HG02852 (cell line): ENCODE results near the gene MGMT.

Experiments used
- ATAC-seq: cut with Tn5 transposase; IDR thresholded peaks from one replicate; pipeline ENCODE4 v1.9.1; 2021; ENCODE audit warnings: mild to moderate bottlenecking, moderate library complexity; ENCODE audit not compliant: unreplicated experiment

The MGMT gene

GRCh38 chr10:129450391-129450790, 16.6 kb upstream of the MGMT start:
- ATAC-seq, result no peak

DNA sequence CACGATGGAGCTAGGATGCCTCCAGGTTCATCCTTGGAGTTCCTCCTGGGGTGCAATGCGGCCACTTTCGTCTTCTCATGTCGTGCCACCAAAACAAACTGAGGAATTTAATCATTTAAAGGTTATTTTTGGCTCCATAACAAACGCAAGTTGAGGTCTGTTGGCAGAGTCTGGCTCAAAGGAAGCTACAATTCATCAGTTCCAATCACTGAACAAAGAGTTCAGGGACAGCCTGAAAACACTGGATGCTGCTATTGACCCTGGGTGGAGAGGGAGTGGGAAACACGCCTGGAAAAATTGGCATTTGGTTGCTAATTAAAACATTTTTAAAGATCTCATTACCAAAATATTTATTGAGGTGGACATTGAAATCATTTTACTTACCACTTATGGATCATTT, 11.4 kb upstream of the MGMT start:
- ATAC-seq, result no peak

DNA sequence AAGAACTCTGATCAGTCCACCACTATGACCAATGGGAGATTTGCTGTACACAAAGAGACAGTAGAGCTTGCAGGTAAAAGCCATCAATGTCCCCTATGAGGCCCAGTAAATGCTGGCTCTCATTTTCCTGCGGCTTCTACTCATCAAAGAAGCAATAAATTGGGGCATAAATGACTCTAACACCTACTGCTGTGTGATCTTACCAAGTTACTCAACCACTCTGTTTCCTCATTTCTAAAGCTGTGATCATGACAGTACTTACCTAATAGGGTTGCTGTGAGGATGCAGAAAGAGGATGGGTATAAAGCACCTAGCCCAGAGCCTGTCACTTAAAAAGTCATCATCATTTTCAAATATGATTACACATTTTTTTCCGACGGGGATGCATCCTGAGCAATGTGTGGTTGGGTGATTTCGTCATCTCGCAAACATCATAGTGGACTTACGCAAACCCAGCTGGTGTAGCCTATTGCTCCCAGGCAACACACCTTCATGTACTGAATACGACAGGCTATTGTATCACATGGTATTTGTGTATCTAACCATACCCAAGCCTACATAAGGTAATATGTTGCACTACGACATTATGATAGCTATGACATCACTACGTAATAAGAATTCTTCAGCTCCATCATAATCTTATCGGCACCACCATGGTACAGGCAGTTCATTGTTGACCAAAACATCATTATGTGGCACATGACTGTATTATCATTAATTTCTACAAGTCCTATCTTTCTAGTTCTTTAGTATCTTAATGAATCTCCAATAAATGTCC, 7.1 kb upstream of the MGMT start:
- no peak for ATAC-seq

DNA sequence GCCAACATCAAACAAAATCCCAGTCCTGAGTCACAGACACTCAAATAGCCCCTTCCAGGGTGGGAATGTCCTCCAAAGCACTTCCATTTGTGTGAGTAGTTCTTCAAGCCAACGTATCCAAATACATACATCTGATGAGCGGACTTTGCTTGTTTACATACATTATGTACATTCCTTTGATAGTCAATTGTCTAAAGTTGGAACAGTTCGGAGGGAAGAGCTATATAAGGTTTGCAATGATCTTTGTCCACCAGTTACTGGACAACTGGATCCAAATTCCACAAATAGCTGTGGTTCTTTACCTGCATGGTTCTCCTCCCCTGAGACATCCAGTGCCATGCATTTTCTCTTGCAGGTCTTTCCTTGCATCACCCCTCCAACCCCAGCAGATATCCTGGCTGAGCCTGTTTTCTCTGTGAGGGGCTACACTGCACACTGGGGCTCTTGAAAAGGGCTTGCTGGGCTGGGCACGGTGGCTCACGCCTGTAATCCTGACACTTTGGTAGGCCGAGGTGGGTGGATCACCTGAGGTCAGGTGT, 4.7 kb upstream of the MGMT start:
- ATAC-seq, result no peak

DNA sequence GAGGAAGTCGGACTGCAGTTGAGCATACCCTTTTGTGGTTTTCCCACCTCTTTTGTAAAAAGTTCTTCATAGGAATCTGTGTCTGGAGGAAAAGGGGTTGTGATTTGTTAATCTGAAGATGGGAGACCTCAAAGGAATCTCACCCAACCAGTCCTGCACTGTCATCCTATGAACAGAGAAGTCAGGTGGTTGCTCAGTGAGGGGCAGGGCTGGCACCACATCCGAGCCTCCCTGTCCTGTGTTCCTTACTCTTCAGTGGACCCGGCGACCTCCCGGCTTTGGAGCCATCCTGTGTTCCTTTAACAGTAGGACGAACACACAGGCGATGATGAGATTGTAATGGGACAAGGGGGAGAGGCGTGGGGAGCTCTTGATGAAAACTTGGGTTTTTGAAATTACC, 2.8 kb upstream of the MGMT start:
- no peak for ATAC-seq

DNA sequence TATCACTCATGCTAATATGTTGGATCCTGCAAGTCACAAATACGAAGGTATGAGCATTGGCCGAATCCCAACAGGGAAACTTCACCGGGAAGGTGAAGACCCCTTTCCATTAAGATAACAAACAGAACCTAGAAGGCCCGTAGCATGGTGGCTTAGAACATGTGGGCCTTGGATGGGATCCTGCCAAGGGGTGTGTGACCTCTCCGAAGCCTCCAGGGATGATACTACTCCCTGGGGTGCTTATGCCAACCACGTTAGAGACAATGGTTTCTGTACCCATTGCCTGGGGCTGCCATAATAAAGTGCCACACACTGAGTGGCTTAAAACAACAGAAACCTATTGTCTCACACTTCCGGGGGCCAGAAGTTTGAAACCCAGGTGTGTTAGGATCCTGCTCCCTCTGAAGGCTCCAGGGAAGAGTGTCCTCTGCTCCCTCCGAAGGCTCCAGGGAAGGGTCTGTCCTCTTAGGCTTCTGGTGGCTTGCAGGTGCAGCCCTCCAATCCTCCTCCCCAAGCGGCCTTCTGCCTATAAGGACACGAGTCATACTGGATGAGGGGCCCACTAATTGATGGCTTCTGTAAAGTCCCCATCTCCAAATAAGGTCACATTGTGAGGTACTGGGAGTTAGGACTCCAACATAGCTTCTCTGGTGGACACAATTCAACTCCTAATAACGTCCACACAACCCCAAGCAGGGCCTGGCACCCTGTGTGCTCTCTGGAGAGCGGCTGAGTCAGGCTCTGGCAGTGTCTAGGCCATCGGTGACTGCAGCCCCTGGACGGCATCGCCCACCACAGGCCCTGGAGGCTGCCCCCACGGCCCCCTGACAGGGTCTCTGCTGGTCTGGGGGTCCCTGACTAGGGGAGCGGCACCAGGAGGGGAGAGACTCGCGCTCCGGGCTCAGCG, 992 bp upstream of the MGMT start:
- ATAC-seq, result peak; percentile 4

- peak; percentile 10 for ATAC-seq
Observed at GRCh38 chr10:129467359-129468064, 471 bp downstream of the MGMT start.

GRCh38 chr10:129468187-129468586, 1.1 kb downstream of the MGMT start:
- no peak for ATAC-seq

DNA sequence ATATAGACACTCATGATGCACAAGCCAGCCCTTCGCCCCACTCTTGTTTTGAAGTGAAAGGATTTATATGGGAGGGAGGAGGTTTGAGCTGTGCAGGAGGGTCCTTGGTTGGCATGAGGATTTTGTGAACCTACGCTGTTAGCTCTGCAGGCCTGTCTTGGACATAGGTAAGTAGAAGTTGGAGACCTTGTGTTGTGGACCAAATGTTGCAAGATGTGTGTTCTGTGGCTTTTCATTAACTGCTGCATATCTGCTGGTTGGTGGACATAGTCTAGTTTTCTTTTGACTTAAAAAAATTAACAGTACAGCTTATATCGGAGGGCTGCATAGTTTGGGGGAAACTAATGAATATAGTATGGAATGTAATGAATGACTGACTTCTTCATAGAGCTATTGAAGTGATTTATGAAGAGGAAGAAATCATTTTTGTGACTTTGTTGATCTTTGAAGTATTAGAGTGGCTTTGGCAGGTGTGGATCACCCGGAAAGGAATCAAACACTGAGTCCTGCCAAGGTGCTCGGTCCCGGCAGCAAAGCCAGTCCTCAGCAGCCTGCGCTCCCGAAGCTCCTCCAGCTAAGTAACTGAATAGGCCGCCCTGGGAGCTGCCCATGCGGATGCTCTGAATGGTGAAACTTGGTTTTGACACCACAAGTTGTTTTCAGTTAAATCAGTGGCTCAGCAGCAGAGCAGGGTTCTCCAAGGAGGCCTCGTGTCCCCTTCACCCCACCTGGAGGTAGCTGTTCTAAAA, 3.2 kb downstream of the MGMT start:
- ATAC-seq, result no peak

- no peak for ATAC-seq
Observed at GRCh38 chr10:129471447-129472175, 4.6 kb downstream of the MGMT start.

- no peak for ATAC-seq
Observed at GRCh38 chr10:129472696-129473555, 5.9 kb downstream of the MGMT start.

DNA sequence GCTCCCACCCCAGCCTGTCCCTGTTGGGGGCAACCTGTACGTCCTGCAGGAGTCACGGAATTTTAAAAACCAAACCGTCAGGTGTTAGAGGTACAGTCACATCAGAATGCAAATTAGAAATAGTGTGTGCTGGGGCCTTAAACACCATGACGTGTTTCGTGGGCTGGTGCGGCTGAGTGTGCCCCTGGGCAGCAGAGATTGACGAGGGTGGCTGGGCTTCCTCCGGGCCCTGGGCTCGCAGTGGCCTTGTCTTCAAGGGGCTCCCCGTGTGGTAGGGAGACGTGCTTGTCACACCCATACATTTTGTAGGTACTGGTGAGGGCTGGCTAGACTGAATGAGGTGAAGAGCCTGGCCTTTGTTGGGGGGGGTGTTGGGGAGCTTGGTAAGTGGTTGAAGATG, 7.6 kb downstream of the MGMT start:
- no peak for ATAC-seq

DNA sequence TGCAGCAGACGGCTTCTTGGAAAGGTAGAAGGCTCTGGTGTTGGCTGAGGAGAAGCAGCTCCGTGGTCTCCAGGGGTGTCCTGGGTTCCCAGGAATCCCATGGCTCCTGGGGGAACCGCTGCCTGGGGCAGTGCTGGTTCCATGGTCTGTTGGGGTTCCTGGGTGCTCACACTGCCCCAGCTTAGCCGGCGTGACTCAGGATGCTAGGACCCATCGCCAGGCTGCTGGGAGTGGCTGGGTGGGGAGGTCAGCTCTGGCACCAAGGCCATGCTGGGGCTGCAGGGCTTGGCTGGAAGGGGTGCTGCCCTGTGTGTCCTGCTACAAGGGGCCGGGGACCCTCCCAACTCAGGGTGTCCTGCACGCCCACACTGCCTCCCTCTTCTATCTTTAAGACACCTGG, 9.4 kb downstream of the MGMT start:
- ATAC-seq, result no peak

DNA sequence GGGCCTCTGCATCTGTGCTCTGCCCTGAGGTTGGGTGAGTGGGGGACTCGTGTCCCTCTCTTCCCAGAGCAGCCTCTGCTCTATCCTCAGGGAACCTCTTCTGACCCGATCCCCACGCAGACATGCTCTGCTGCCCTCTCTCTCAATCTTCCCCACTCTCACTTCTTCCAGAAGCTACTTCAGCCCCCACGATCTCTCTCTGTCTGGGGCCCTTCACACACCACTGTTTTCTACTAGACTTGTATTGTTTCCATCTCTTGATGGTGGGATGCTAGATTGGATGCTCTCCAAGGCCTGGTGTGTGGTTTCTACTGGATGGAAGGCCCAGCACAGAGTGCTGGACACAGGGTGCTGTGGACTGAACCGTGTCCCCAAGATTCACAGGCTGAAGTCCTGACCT, 10.0 kb downstream of the MGMT start:
- ATAC-seq, result no peak

DNA sequence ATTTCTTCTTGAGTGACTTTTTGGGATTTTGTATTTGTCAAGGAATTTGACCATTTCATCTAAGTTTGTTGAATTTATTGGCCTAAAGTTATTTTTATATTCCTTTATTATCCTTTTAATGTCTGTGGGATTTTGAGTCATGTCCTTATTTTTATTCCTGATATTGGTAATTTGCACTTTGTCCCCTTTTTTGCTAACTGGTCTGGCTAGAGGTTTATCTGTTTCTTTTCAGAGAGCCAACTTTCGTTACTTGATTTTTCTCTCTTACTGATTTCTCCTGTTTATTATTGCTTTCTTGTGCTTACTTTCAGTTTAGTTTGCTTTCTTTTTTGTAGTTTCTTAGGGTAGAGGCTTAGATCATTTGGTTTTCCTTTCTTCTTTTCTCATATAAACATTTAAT, 14.6 kb downstream of the MGMT start:
- no peak for ATAC-seq

- ATAC-seq, result no peak
Observed at GRCh38 chr10:129483430-129484010, 16.5 kb downstream of the MGMT start.

- ATAC-seq, result no peak
Observed at GRCh38 chr10:129486805-129487204, 19.8 kb downstream of the MGMT start.

DNA sequence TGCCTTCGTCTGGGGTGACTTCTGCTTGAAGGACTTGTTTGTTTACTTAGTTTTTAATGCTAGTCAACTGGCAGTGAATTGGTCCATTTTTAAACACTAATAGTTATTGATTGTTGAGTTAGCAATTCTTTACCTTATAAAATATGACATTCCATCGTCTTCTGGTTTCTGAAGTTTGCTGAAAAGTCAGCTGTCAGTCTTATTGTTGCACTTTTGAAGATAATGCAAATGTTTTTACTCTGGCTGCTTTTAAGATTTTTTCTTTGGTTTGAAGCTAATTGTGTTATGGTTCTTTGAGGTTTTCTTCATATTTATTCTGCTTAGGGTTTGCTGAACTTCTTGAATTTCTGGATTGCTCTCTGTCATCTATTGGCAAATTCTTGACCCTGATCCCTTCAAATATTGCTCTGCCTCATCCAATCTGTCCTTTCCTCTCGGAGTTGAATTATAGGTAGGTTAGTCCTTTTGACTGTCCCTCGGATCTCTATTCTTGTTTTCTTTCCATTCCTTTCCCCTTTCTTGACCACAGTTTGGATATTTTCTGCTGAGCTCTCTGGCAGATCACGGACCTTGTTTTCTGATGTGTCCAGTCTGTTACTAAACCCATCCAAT, 24.2 kb downstream of the MGMT start:
- ATAC-seq, result no peak
